Loucy (cell line): ENCODE data around the gene CAMKMT.

Experiments
- H2AFZ ChIP-seq: fragments of 200-600 bp; sonication (generic); 2 replicates; pipeline ENCODE4 v1.6.0; 2016; ENCODE audit warnings: antibody characterized with exemption, mild to moderate bottlenecking, low read length, moderate library complexity
- H3F3A ChIP-seq: fragments of 200-600 bp; 2 replicates; pipeline ENCODE4 v1.6.0; 2016; ENCODE audit warnings: antibody characterized with exemption, low read depth, mild to moderate bottlenecking
- H3K27me3 ChIP-seq: fragments of 200-600 bp; sonication (generic); 2 replicates; pipeline ENCODE4 v1.6.1; 2014; ENCODE audit warnings: low read length, mild to moderate bottlenecking; ENCODE audit not compliant: insufficient read depth, poor library complexity, severe bottlenecking
- H3K36me3 ChIP-seq: fragments of 200-600 bp; sonication (generic); 2 replicates; pipeline ENCODE4 v1.6.1; 2016; ENCODE audit warnings: low read length; ENCODE audit not compliant: insufficient read depth
- H3K4me1 ChIP-seq: fragments of 200-600 bp; sonication (generic); 2 replicates; pipeline ENCODE4 v1.5.1; 2014; ENCODE audit warnings: low read length, mild to moderate bottlenecking; ENCODE audit not compliant: insufficient read depth, poor library complexity, severe bottlenecking
- H3K4me2 ChIP-seq: fragments of 200-600 bp; sonication (generic); 2 replicates; pipeline ENCODE4 v1.6.0; 2014; ENCODE audit warnings: antibody characterized with exemption, low read length, low read depth, mild to moderate bottlenecking; ENCODE audit not compliant: poor library complexity, severe bottlenecking
- H3K4me3 ChIP-seq: fragments of 200-600 bp; sonication (generic); 2 replicates; pipeline ENCODE4 v1.5.1; 2014; ENCODE audit warnings: low read length, mild to moderate bottlenecking, mixed read lengths; ENCODE audit not compliant: poor library complexity, severe bottlenecking
- H3K79me2 ChIP-seq: fragments of 200-600 bp; sonication (generic); 2 replicates; pipeline ENCODE4 v1.6.1; 2014; ENCODE audit warnings: low read length; ENCODE audit not compliant: insufficient read depth
- H3K9ac ChIP-seq: fragments of 200-600 bp; sonication (generic); 2 replicates; pipeline ENCODE4 v1.6.0; 2014; ENCODE audit warnings: mild to moderate bottlenecking, low read depth, low read length, moderate library complexity; ENCODE audit not compliant: poor library complexity, severe bottlenecking
- H3K9me2 ChIP-seq: fragments of 200-600 bp; sonication (generic); replicated peaks from 2 replicates; pipeline ENCODE4 v1.6.1; 2016; ENCODE audit warnings: low read depth, low read length, mixed read lengths
- H3K9me3 ChIP-seq: fragments of 200-600 bp; sonication (generic); 2 replicates; pipeline ENCODE4 v1.6.1; 2014; ENCODE audit warnings: mild to moderate bottlenecking, antibody characterized with exemption, low read length, low read depth; ENCODE audit not compliant: insufficient read depth
- H4K20me1 ChIP-seq: fragments of 200-600 bp; sonication (generic); 2 replicates; pipeline ENCODE4 v1.6.0; 2014; ENCODE audit warnings: antibody characterized with exemption, low read length, mild to moderate bottlenecking; ENCODE audit not compliant: insufficient read depth, poor library complexity, severe bottlenecking
- EZH2phosphoT487 ChIP-seq: fragments of 200-600 bp; IDR thresholded peaks from 2 replicates; pipeline ENCODE4 v1.6.1; 2018; ENCODE audit warnings: antibody characterized with exemption, mild to moderate bottlenecking, moderate library complexity, borderline replicate concordance
- TF ChIP-seq, protein P1 (sequence below): fragments of 200-600 bp; sonication (generic); conservative IDR thresholded peaks from 2 replicates; pipeline ENCODE4 v1.5.1; 2014; ENCODE audit warnings: mild to moderate bottlenecking, antibody characterized with exemption, low read length

CAMKMT gene

DNA sequence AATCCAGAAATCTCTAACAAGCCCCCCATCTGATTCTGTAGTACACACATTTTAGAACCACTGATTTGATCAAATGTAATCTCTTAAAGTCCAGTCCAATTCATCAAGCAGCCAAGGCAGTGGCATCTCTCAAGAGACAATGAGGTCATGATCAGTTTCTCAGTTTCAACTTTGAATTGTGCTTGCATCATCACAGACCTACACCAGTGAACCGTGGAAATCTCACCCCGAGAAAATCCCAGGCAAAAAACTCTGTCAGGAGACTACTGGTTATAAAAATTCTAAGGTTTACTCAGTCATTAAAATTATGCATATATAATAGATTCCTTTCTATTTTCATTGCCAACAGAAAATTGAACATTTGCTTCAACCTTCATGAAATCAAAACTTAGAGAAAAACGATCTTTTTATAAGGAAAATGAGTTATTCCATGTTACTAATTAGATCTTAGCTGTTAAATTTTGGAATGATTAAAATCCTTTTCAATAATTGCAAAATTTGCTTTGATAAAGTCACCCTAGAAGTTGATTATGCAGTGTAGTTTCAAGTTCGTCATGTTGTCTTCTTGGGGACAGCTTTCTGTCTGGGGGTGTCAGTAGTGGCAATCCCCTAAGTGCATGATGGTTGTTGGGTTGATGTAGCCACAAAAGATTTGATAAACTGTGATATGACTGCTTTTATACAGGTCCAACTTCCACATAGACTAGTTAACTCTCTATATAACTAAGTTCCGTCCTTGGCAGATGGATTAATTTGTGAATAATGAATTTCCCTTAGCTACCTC is 235.0 kb downstream of the CAMKMT start:
- no peaks in the 10 kb centered on the region for H4K20me1 ChIP-seq
- TF ChIP-seq, protein P1, sequence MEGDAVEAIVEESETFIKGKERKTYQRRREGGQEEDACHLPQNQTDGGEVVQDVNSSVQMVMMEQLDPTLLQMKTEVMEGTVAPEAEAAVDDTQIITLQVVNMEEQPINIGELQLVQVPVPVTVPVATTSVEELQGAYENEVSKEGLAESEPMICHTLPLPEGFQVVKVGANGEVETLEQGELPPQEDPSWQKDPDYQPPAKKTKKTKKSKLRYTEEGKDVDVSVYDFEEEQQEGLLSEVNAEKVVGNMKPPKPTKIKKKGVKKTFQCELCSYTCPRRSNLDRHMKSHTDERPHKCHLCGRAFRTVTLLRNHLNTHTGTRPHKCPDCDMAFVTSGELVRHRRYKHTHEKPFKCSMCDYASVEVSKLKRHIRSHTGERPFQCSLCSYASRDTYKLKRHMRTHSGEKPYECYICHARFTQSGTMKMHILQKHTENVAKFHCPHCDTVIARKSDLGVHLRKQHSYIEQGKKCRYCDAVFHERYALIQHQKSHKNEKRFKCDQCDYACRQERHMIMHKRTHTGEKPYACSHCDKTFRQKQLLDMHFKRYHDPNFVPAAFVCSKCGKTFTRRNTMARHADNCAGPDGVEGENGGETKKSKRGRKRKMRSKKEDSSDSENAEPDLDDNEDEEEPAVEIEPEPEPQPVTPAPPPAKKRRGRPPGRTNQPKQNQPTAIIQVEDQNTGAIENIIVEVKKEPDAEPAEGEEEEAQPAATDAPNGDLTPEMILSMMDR = no peak
- TF ChIP-seq EZH2phosphoT487 = no peak
- no peaks in the 10 kb centered on the region for H3F3A ChIP-seq
- H2AFZ ChIP-seq = no peak overlapping the region
- H3K4me1 ChIP-seq = no peaks in the 10 kb centered on the region
- H3K27me3 ChIP-seq = no peaks in the 10 kb centered on the region
- H3K36me3 ChIP-seq = no peaks in the 10 kb centered on the region
- H3K4me3 ChIP-seq = no peak overlapping the region
- H3K4me2 ChIP-seq = no peak overlapping the region
- no peak overlapping the region for H3K9ac ChIP-seq
- no peaks in the 10 kb centered on the region for H3K9me3 ChIP-seq
- no peaks in the 10 kb centered on the region for H3K9me2 ChIP-seq
- no peaks in the 10 kb centered on the region for H3K79me2 ChIP-seq

DNA sequence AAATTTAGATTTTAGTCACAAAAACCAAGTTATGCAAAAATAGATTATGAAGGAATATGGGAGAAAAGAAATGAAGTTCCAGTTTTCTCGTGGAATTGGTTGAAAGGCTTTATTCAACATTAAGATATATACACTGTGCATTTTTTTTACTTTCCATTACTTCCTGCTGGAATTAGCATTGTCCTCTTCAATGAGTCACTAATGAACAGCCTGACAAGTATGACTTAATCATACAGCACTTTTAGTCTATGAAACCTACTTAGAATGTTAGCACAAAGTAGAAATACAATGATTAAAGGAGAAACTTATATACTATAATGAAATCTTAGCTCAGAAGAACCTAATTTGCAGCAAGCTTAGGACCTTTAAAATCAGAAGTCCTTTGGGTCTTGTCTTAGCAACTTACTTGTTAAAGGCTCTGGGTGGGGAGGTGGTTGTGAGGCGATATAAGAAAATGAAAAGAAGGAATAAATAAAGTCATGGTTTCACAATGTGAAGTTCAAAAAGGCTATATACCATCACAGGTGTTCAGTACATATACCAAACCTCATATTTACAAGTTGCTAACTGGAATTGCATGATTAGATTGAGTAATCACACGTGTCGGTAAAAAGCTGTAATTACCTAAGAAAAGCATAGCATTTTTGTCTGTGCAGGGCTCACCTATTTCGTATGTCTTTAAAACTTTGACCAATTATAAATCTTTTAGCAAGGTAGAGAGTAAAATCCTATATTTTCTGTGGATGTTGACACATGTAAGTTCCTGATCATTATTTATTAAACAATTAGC is 236.8 kb downstream of the CAMKMT start:
- H3K4me3 ChIP-seq = no peak overlapping the region
- TF ChIP-seq, protein P1 = no peak
- TF ChIP-seq EZH2phosphoT487 = no peak
- no peaks in the 10 kb centered on the region for H3K79me2 ChIP-seq

DNA sequence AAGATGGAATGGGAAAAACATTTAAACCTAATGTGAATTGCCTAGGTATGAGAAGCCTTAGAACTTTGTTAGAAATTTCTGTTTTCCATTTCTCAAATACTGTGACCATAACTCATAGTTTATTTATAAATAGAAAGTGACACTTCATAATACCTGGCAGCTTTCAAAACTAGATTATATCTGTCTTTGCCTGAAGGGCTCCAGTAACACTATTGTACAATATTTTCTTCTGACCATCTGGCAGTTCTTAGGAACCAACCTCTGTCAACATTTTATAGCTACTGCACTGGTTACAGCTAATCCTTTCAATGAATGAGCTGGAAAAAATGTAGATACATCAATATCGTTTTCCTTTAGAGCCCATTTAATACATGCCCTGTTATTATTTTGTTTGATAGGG is 237.4 kb downstream of the CAMKMT start:
- Histone ChIP-seq H3K4me2 (no peak overlapping the region), H3K36me3 (no peaks in the 10 kb centered on the region), H3K9ac (no peak overlapping the region), H3F3A (no peaks in the 10 kb centered on the region), H3K4me1 (no peaks in the 10 kb centered on the region), H2AFZ (no peak overlapping the region), H3K9me2 (no peaks in the 10 kb centered on the region), H3K9me3 (no peaks in the 10 kb centered on the region), H3K4me3 (no peak overlapping the region), H3K27me3 (no peaks in the 10 kb centered on the region), H3K79me2 (no peaks in the 10 kb centered on the region), H4K20me1 (no peaks in the 10 kb centered on the region)
- TF ChIP-seq EZH2phosphoT487 = no peak
- TF ChIP-seq, protein P1 = no peak

More for the DNA sequence above, 236.8 kb downstream of the CAMKMT start:
- H3K36me3 ChIP-seq = no peaks in the 10 kb centered on the region
- no peaks in the 10 kb centered on the region for H3K9me3 ChIP-seq
- no peaks in the 10 kb centered on the region for H3F3A ChIP-seq
- H3K27me3 ChIP-seq = no peaks in the 10 kb centered on the region
- no peak overlapping the region for H3K4me2 ChIP-seq
- no peak overlapping the region for H3K9ac ChIP-seq
- no peaks in the 10 kb centered on the region for H3K4me1 ChIP-seq
- H2AFZ ChIP-seq = no peak overlapping the region
- H3K9me2 ChIP-seq = no peaks in the 10 kb centered on the region
- no peaks in the 10 kb centered on the region for H4K20me1 ChIP-seq
